OCI-LY7 (cell line): ENCODE results near the gene STAMBPL1. TPM values are rescaled to one million over a fixed set of nuclear protein-coding genes. Genes with fewer than 3 reads are reported as not detected.
A peak's percentile ranks its signal among the peaks of the same experiment; 100 is the strongest.

Source experiments
- BruUV-seq: library from RNA; stranded (reverse); fragments of 400-500 nt; replicated peaks from 2 replicates; lab custom pipeline; 2021; lab: Mats Ljungman, UMichigan
- CTCF ChIA-PET: fragments of 300-600 bp; sonication (Branson Sonifier 250); formaldehyde crosslinking; loops from one replicate; lab custom pipeline; 2022; ENCODE audit warnings: antibody characterized with exemption; ENCODE audit not compliant: unreplicated experiment; lab: Charles Lee
- POLR2A ChIA-PET: fragments of 300-600 bp; sonication (Branson Sonifier 250); formaldehyde crosslinking; loops from one replicate; lab custom pipeline; 2022; ENCODE audit warnings: antibody characterized with exemption; lab: Charles Lee
- DNase-seq: peaks from one replicate; pipeline ENCODE4 v3.0.0-alpha.2; 2015; ENCODE audit warnings: low spot score
- H2AFZ ChIP-seq: fragments of 200-600 bp; sonication (generic), shearing (Covaris generic); 2 replicates; pipeline ENCODE4 v1.6.1; 2014; ENCODE audit warnings: mild to moderate bottlenecking, antibody characterized with exemption, low read length, moderate library complexity
- H3K27ac ChIP-seq: fragments of 200-600 bp; sonication (generic); 2 replicates; pipeline ENCODE4 v1.5.1; 2014; ENCODE audit warnings: mixed run types, low read depth, mild to moderate bottlenecking, moderate library complexity, low read length, inconsistent platforms; ENCODE audit not compliant: poor library complexity, severe bottlenecking
- H3K36me3 ChIP-seq: fragments of 200-600 bp; sonication (generic); 2 replicates; pipeline ENCODE4 v1.6.1; 2014; ENCODE audit warnings: mild to moderate bottlenecking, antibody characterized with exemption, low read length, moderate library complexity, mixed read lengths; ENCODE audit not compliant: insufficient read depth
- H3K4me1 ChIP-seq: fragments of 200-600 bp; sonication (generic); 2 replicates; pipeline ENCODE4 v1.5.1; 2014; ENCODE audit warnings: mild to moderate bottlenecking, low read length; ENCODE audit not compliant: insufficient read depth, poor library complexity, severe bottlenecking
- H3K4me2 ChIP-seq: fragments of 200-600 bp; sonication (generic); 2 replicates; pipeline ENCODE4 v1.6.1; 2014; ENCODE audit warnings: mild to moderate bottlenecking, low read length
- H3K4me3 ChIP-seq: fragments of 200-600 bp; sonication (generic); 2 replicates; pipeline ENCODE4 v1.5.1; 2014; ENCODE audit warnings: mild to moderate bottlenecking, low read depth, low read length; ENCODE audit not compliant: poor library complexity, severe bottlenecking
- H3K79me2 ChIP-seq: fragments of 200-600 bp; sonication (generic); 2 replicates; pipeline ENCODE4 v1.6.1; 2016; ENCODE audit warnings: low read depth, mild to moderate bottlenecking, low read length, moderate library complexity, mixed read lengths; ENCODE audit not compliant: insufficient read depth
- H3K9me2 ChIP-seq: fragments of 200-600 bp; sonication (generic); 2 replicates; pipeline ENCODE4 v1.6.1; 2016; ENCODE audit warnings: mild to moderate bottlenecking, low read length, mixed read lengths; ENCODE audit not compliant: insufficient read depth
- H3K9me3 ChIP-seq: fragments of 200-600 bp; sonication (generic); 2 replicates; pipeline ENCODE4 v1.6.1; 2014; ENCODE audit warnings: mild to moderate bottlenecking, mixed run types, low read length, mixed read lengths
- H4K20me1 ChIP-seq: fragments of 200-600 bp; sonication (generic); 2 replicates; pipeline ENCODE4 v1.6.1; 2014; ENCODE audit warnings: mild to moderate bottlenecking, antibody characterized with exemption, low read length, moderate library complexity, mixed read lengths; ENCODE audit not compliant: insufficient read depth
- EZH2phosphoT487 ChIP-seq: fragments of 200-600 bp; sonication (generic); IDR thresholded peaks from 2 replicates; pipeline ENCODE4 v1.6.1; 2018; ENCODE audit warnings: low read depth, borderline replicate concordance, mild to moderate bottlenecking, mixed run types, antibody characterized with exemption, low read length, moderate library complexity, mixed read lengths
- intact Hi-C: fragments of 100-400 bp; cut with micrococcal nuclease; formaldehyde crosslinking; loops from one replicate; pipeline ENCODE4 v1.10.0; 2022; ENCODE audit not compliant: unreplicated experiment
- total RNA-seq, 2 experiments: library from RNA; depleted of rRNA in 1 of 2; stranded (reverse); fragments of >200 nt in 1 of 2; shearing (Covaris generic) in 1 of 2; gene quantifications; 2 replicates each; pipeline ENCODE4 v1.2.3, GENCODE V29; 2014 to 2022
- TF ChIP-seq, protein P1 (sequence below): fragments of 200-600 bp; sonication (generic); conservative IDR thresholded peaks from 2 replicates; pipeline ENCODE4 v1.5.1; 2014; ENCODE audit warnings: mild to moderate bottlenecking, antibody characterized with exemption, low read length, moderate library complexity, mixed read lengths

The STAMBPL1 gene
- total RNA-seq, 2 experiments from 2014 or later = 44.4 to 47.2 TPM

- CTCF ChIA-PET = interaction anchor here (0.6 kb wide), 1 partner anchor 93 kb away, joined by 3 read pairs; no protein-coding TSS in a partner anchor
- intact Hi-C loops = loop anchor here (1.0 to 10.0 kb wide), 10 partner anchors 21 to 1786 kb away; partner anchors contain the start of genes ATAD1, GLUD1 and SHLD2
- POLR2A ChIA-PET = interaction anchor here (0.9 to 17.8 kb wide), 14 partner anchors 8 to 119 kb away, joined by 3 to 201 read pairs (median 7); partner anchors contain the start of genes ANKRD22 and FAS
- peak; percentile 91 for DNase-seq
- H4K20me1 ChIP-seq = no peaks in the 10 kb centered on the region
- peak overlapping the region; percentile 85 for H2AFZ ChIP-seq
- H3K4me2 ChIP-seq = peak overlapping the region; percentile 92
- peaks cover 45% of the 10 kb centered on the region for H3K79me2 ChIP-seq
- H3K27ac ChIP-seq = peak overlapping the region; percentile 93
- H3K9me2 ChIP-seq = no peaks in the 10 kb centered on the region
- peaks cover 64% of the 10 kb centered on the region for H3K4me1 ChIP-seq
- no TSS peak for BruUV-seq
- TF ChIP-seq, protein P1, sequence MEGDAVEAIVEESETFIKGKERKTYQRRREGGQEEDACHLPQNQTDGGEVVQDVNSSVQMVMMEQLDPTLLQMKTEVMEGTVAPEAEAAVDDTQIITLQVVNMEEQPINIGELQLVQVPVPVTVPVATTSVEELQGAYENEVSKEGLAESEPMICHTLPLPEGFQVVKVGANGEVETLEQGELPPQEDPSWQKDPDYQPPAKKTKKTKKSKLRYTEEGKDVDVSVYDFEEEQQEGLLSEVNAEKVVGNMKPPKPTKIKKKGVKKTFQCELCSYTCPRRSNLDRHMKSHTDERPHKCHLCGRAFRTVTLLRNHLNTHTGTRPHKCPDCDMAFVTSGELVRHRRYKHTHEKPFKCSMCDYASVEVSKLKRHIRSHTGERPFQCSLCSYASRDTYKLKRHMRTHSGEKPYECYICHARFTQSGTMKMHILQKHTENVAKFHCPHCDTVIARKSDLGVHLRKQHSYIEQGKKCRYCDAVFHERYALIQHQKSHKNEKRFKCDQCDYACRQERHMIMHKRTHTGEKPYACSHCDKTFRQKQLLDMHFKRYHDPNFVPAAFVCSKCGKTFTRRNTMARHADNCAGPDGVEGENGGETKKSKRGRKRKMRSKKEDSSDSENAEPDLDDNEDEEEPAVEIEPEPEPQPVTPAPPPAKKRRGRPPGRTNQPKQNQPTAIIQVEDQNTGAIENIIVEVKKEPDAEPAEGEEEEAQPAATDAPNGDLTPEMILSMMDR = peak; percentile 43; the same call in 1 of the 2 replicates
- no peak for TF ChIP-seq EZH2phosphoT487
- H3K4me3 ChIP-seq = peak overlapping the region; percentile 80
- no peaks in the 10 kb centered on the region for H3K9me3 ChIP-seq
- H3K36me3 ChIP-seq = no peaks in the 10 kb centered on the region
Measured at GRCh38 chr10:88880282-88881076, 434 bp downstream of the STAMBPL1 start.

DNA sequence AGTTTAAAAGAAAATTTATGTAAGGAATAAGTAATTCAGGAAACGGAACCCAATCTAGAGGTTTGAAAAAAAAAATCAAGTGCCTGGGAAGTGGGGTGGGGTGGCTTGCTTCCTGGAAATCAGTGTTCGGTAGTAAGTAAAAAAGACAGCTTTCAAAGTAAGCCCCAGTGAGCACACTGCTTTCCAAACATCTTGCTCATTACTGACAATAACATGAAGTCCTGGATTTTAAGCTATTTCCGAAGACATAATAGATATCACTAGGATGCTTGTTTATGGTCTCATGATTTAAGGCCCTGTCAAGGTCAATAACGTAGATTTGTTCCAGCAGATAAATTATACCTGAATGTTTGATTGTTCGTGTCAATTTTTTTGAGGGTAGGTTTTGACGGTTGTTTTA lies 1.3 kb downstream of the STAMBPL1 start:
- Histone ChIP-seq H3K4me1 (peaks cover 72% of the 10 kb centered on the region), H3K27ac (peak overlapping the region; percentile 93), H3K79me2 (peaks cover 53% of the 10 kb centered on the region), H3K4me2 (peak overlapping the region; percentile 92), H3K4me3 (peak overlapping the region; percentile 80), H3K9me3 (no peaks in the 10 kb centered on the region), H3K36me3 (no peaks in the 10 kb centered on the region), H2AFZ (peak overlapping the region; percentile 85; the same call in 1 of the 2 replicates), H4K20me1 (no peaks in the 10 kb centered on the region), H3K9me2 (no peaks in the 10 kb centered on the region)
- POLR2A ChIA-PET = interaction anchor here (0.7 to 17.8 kb wide), 11 partner anchors 8 to 118 kb away, joined by 3 to 201 read pairs (median 5); partner anchors contain the start of gene FAS
- TSS peak; percentile 68 for BruUV-seq
- DNase-seq = peak; percentile 43
- CTCF ChIA-PET = no interaction called here
- intact Hi-C loops = loop anchor here (2.0 to 10.0 kb wide), 7 partner anchors 47 to 1787 kb away; partner anchors contain the start of genes ATAD1, GLUD1 and SHLD2
- TF ChIP-seq, protein P1 = no peak
- TF ChIP-seq EZH2phosphoT487 = no peak
